ENCODE measurements around the gene COL4A4.

- TF ChIP-seq CTCF (IDR thresholded peaks at IDR 0.05; ENCODE audit: poor library complexity) (no peak), EZH2 (IDR thresholded peaks at IDR 0.05; ENCODE audit: borderline replicate concordance) (no peak), EZH2phosphoT487 (IDR thresholded peaks at IDR 0.05; ENCODE audit: low read depth, severe bottlenecking, unreplicated experiment) (no peak)
These were observed 30.2 kb upstream of the COL4A4 start for GRCh38 chr2:227194219-227194618.
